Measurements from ENCODE around the gene PSMC1.

Gene PSMC1

GRCh38 chr14:90294872-90295271, 38.5 kb downstream of the PSMC1 start:
- Histone ChIP-seq H3K4me1 (ENCODE audit: control insufficient read depth in 1 of 2, insufficient read depth in 2 of 2, low read length in 2 of 2) (peaks cover 0 to 11% of the 10 kb centered on the region in 2 donors), H3K9me3 (ENCODE audit: control insufficient read depth in 1 of 2, low read length in 2 of 2) (no peaks in the 10 kb centered on the region), H3K27me3 (ENCODE audit: low read depth, low read length) (no peaks in the 10 kb centered on the region), H3K36me3 (ENCODE audit: control insufficient read depth in 1 of 2, insufficient read depth in 2 of 2, low read length in 2 of 2) (peaks cover 34 to 41% of the 10 kb centered on the region in 2 donors), H3K27ac (ENCODE audit: low read length) (no peak overlapping the region), H3K4me3 (ENCODE audit: low read depth in 1 of 2, low read length in 2 of 2) (no peak overlapping the region)

DNA sequence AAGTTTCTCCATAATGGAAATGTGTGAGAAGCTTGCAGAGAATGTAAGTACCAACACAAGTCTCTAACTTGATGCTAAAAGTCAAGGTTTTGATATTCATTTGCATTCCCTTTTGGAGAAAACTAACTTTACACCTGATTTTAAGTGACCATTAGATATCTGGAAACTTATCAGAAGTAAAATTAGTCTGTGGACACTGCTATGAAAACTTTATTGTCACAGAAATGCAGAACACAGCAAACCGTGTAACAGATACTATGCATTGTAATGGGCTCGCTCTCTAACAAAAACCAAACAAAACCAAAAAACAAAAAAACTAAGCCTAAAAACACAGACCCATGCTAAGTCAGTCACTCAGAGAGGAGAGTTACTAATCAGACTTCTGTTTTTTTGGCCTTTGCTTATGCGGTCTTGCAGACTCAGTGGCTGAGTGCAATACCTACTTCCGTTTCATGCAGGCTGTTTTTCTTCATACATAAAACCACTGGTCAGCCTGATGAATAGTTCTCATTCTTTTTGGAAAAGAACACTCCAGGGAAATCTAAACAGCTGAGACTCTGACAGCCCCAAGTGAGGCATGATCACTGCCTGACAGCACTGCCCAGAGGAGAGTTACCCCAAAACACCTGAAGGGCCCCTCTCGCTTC, 39.6 kb downstream of the PSMC1 start:
- Histone ChIP-seq H3K9me3 (ENCODE audit: control insufficient read depth in 1 of 2, low read length in 2 of 2) (no peaks in the 10 kb centered on the region), H3K36me3 (ENCODE audit: control insufficient read depth in 1 of 2, insufficient read depth in 2 of 2, low read length in 2 of 2) (peaks cover 23 to 31% of the 10 kb centered on the region in 2 donors), H3K4me3 (ENCODE audit: low read depth in 1 of 2, low read length in 2 of 2) (no peak overlapping the region), H3K4me1 (ENCODE audit: control insufficient read depth in 1 of 2, insufficient read depth in 2 of 2, low read length in 2 of 2) (peaks cover 0 to 12% of the 10 kb centered on the region in 2 donors), H3K27me3 (ENCODE audit: low read depth, low read length) (no peaks in the 10 kb centered on the region), H3K27ac (ENCODE audit: low read length) (peak overlapping the region; percentile 16)

GRCh38 chr14:90296641-90297040, 40.3 kb downstream of the PSMC1 start:
- peaks cover 0 to 17% of the 10 kb centered on the region in 2 donors for H3K4me1 ChIP-seq (ENCODE audit: control insufficient read depth in 1 of 2, insufficient read depth in 2 of 2, low read length in 2 of 2)
- H3K27ac ChIP-seq (ENCODE audit: low read length): no peak overlapping the region
- H3K9me3 ChIP-seq (ENCODE audit: control insufficient read depth in 1 of 2, low read length in 2 of 2): no peaks in the 10 kb centered on the region
- peaks cover 18 to 26% of the 10 kb centered on the region in 2 donors for H3K36me3 ChIP-seq (ENCODE audit: control insufficient read depth in 1 of 2, insufficient read depth in 2 of 2, low read length in 2 of 2)
- H3K4me3 ChIP-seq (ENCODE audit: low read depth in 1 of 2, low read length in 2 of 2): no peak overlapping the region
- no peaks in the 10 kb centered on the region for H3K27me3 ChIP-seq (ENCODE audit: low read depth, low read length)

- H3K27ac ChIP-seq (ENCODE audit: low read length): no peak overlapping the region
- H3K4me3 ChIP-seq (ENCODE audit: low read depth in 1 of 2, low read length in 2 of 2): no peak overlapping the region
- no peaks in the 10 kb centered on the region for H3K27me3 ChIP-seq (ENCODE audit: low read depth, low read length)
- no peaks in the 10 kb centered on the region for H3K9me3 ChIP-seq (ENCODE audit: control insufficient read depth in 1 of 2, low read length in 2 of 2)
- H3K36me3 ChIP-seq (ENCODE audit: control insufficient read depth in 1 of 2, insufficient read depth in 2 of 2, low read length in 2 of 2): peaks cover 6 to 20% of the 10 kb centered on the region in 2 donors
- peaks cover 0 to 24% of the 10 kb centered on the region in 2 donors for H3K4me1 ChIP-seq (ENCODE audit: control insufficient read depth in 1 of 2, insufficient read depth in 2 of 2, low read length in 2 of 2)
These were observed 41.7 kb downstream of the PSMC1 start for GRCh38 chr14:90297876-90298629.

- Histone ChIP-seq H3K27me3 (ENCODE audit: low read depth, low read length) (no peaks in the 10 kb centered on the region), H3K9me3 (ENCODE audit: control insufficient read depth in 1 of 2, low read length in 2 of 2) (no peaks in the 10 kb centered on the region), H3K4me1 (ENCODE audit: control insufficient read depth in 1 of 2, insufficient read depth in 2 of 2, low read length in 2 of 2) (peaks cover 0 to 24% of the 10 kb centered on the region in 2 donors), H3K4me3 (ENCODE audit: low read depth in 1 of 2, low read length in 2 of 2) (no peak overlapping the region), H3K27ac (ENCODE audit: low read length) (no peak overlapping the region), H3K36me3 (ENCODE audit: control insufficient read depth in 1 of 2, insufficient read depth in 2 of 2, low read length in 2 of 2) (peaks cover 18 to 22% of the 10 kb centered on the region in 2 donors)
These were observed 43.1 kb downstream of the PSMC1 start for GRCh38 chr14:90299408-90299807.

DNA sequence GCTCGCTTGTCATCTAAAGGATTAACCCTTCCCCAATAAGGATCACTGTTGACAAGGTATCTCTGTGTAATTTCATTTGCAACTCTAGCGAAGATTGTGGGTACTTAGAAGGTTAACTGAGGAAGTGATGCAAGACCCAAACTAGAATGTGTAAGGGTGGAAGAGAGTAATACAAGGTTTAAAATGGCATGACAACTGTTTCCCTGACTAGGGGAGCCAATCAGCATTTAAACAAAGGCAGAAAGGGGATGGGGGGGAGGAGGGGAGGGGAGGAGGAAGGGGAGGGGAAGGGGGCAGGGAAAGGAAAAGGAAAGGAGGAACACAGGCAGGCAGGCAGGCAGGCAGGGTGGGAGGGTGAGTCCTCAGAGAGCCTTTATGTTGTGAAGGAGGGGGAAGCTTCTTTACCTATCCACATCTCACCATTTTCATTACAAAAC, 44.3 kb downstream of the PSMC1 start:
- H3K27me3 ChIP-seq (ENCODE audit: low read depth, low read length): no peaks in the 10 kb centered on the region
- no peak overlapping the region for H3K4me3 ChIP-seq (ENCODE audit: low read depth in 1 of 2, low read length in 2 of 2)
- H3K36me3 ChIP-seq (ENCODE audit: control insufficient read depth in 1 of 2, insufficient read depth in 2 of 2, low read length in 2 of 2): peaks cover 26 to 27% of the 10 kb centered on the region in 2 donors
- no peaks in the 10 kb centered on the region for H3K9me3 ChIP-seq (ENCODE audit: control insufficient read depth in 1 of 2, low read length in 2 of 2)
- H3K27ac ChIP-seq (ENCODE audit: low read length): no peak overlapping the region
- H3K4me1 ChIP-seq (ENCODE audit: control insufficient read depth in 1 of 2, insufficient read depth in 2 of 2, low read length in 2 of 2): peaks cover 0 to 23% of the 10 kb centered on the region in 2 donors

- peaks cover 21 to 29% of the 10 kb centered on the region in 2 donors for H3K36me3 ChIP-seq (ENCODE audit: control insufficient read depth in 1 of 2, insufficient read depth in 2 of 2, low read length in 2 of 2)
These were observed 44.8 kb downstream of the PSMC1 start for GRCh38 chr14:90301122-90301521.

DNA sequence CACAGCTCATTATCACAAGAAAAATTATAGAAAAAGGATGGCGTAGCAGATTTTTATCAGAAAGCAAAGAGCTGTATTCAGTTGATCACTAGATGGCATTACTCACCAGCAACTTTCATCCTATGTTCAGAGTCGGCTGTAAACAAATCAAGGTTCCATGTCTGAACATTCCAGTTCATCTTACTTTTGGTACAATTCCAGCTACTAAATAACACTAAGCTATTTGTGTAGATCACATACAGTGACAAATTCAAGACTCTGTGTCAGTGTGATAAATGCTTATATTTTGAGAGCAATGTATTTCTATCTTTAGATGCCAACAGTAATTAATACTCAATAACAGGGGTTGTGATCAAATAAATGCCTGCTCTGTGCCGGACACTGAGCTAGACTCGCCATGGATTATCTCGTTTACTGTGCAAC, 45.3 kb downstream of the PSMC1 start:
- H3K27ac ChIP-seq (ENCODE audit: low read length): peak overlapping the region; percentile 16
- H3K27me3 ChIP-seq (ENCODE audit: low read depth, low read length): no peaks in the 10 kb centered on the region
- H3K36me3 ChIP-seq (ENCODE audit: control insufficient read depth in 1 of 2, insufficient read depth in 2 of 2, low read length in 2 of 2): peaks cover 21 to 24% of the 10 kb centered on the region in 2 donors
- H3K4me3 ChIP-seq (ENCODE audit: low read depth in 1 of 2, low read length in 2 of 2): no peak overlapping the region
- peaks cover 0 to 19% of the 10 kb centered on the region in 2 donors for H3K4me1 ChIP-seq (ENCODE audit: control insufficient read depth in 1 of 2, insufficient read depth in 2 of 2, low read length in 2 of 2)
- H3K9me3 ChIP-seq (ENCODE audit: control insufficient read depth in 1 of 2, low read length in 2 of 2): no peaks in the 10 kb centered on the region

More at GRCh38 chr14:90301122-90301521, 44.8 kb downstream of the PSMC1 start:
- Histone ChIP-seq H3K9me3 (ENCODE audit: control insufficient read depth in 1 of 2, low read length in 2 of 2) (no peaks in the 10 kb centered on the region), H3K4me1 (ENCODE audit: control insufficient read depth in 1 of 2, insufficient read depth in 2 of 2, low read length in 2 of 2) (peaks cover 0 to 19% of the 10 kb centered on the region in 2 donors), H3K27ac (ENCODE audit: low read length) (peak overlapping the region; percentile 16), H3K27me3 (ENCODE audit: low read depth, low read length) (no peaks in the 10 kb centered on the region), H3K4me3 (ENCODE audit: low read depth in 1 of 2, low read length in 2 of 2) (no peak overlapping the region)

- Histone ChIP-seq H3K9me3 (ENCODE audit: control insufficient read depth in 1 of 2, low read length in 2 of 2) (no peaks in the 10 kb centered on the region), H3K36me3 (ENCODE audit: control insufficient read depth in 1 of 2, insufficient read depth in 2 of 2, low read length in 2 of 2) (peaks cover 21 to 23% of the 10 kb centered on the region in 2 donors), H3K4me1 (ENCODE audit: control insufficient read depth in 1 of 2, insufficient read depth in 2 of 2, low read length in 2 of 2) (peaks cover 0 to 19% of the 10 kb centered on the region in 2 donors), H3K4me3 (ENCODE audit: low read depth in 1 of 2, low read length in 2 of 2) (peak overlapping the region in 1 of 2 donors; percentile 13), H3K27ac (ENCODE audit: low read length) (peak overlapping the region; percentile 19), H3K27me3 (ENCODE audit: low read depth, low read length) (no peaks in the 10 kb centered on the region)
These were observed 46.4 kb downstream of the PSMC1 start for GRCh38 chr14:90302529-90303303.

GRCh38 chr14:90303473-90303872, 47.1 kb downstream of the PSMC1 start:
- Histone ChIP-seq H3K27ac (ENCODE audit: low read length) (peak overlapping the region; percentile 19), H3K9me3 (ENCODE audit: control insufficient read depth in 1 of 2, low read length in 2 of 2) (no peaks in the 10 kb centered on the region), H3K27me3 (ENCODE audit: low read depth, low read length) (no peaks in the 10 kb centered on the region), H3K4me1 (ENCODE audit: control insufficient read depth in 1 of 2, insufficient read depth in 2 of 2, low read length in 2 of 2) (peaks cover 0 to 19% of the 10 kb centered on the region in 2 donors), H3K4me3 (ENCODE audit: low read depth in 1 of 2, low read length in 2 of 2) (no peak overlapping the region), H3K36me3 (ENCODE audit: control insufficient read depth in 1 of 2, insufficient read depth in 2 of 2, low read length in 2 of 2) (peaks cover 21 to 23% of the 10 kb centered on the region in 2 donors)

- Histone ChIP-seq H3K4me3 (ENCODE audit: low read depth in 1 of 2, low read length in 2 of 2) (no peak overlapping the region), H3K27me3 (ENCODE audit: low read depth, low read length) (no peaks in the 10 kb centered on the region), H3K27ac (ENCODE audit: low read length) (no peak overlapping the region), H3K4me1 (ENCODE audit: control insufficient read depth in 1 of 2, insufficient read depth in 2 of 2, low read length in 2 of 2) (peaks cover 0 to 13% of the 10 kb centered on the region in 2 donors), H3K9me3 (ENCODE audit: control insufficient read depth in 1 of 2, low read length in 2 of 2) (no peaks in the 10 kb centered on the region), H3K36me3 (ENCODE audit: control insufficient read depth in 1 of 2, insufficient read depth in 2 of 2, low read length in 2 of 2) (peaks cover 22 to 23% of the 10 kb centered on the region in 2 donors)
These were observed 48.1 kb downstream of the PSMC1 start for GRCh38 chr14:90304502-90304901.

Data from muscle layer of duodenum (tissue), 2 donors.